Fibroblast of the conjunctiva (primary cell): Measurements from ENCODE around the gene PCDHA1.

Experiments used
- DNase-seq: peaks from one replicate; pipeline ENCODE4 v3.0.0-alpha.2; 2010; ENCODE audit warnings: low read depth

PCDHA1 gene

DNA sequence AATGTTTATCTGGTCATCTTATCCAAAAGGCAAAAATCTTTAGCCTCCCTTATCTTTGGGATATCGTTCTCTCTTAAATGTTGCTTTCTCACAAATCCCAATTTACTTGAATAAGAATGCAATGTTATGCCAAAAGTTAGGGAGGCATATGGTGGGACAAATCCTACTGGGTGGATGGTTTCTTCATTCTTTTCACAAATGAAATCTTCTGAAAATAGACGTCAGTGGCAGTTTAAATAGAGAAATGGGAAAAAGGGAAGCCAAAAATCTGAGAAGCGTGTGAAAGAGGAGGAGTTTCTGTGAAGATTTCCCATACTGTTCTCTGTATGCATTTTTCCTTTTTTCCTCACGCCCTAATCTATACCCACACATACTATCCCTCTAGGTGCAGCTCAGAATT, 137.7 kb downstream of the PCDHA1 start:
- DNase-seq = no peak

DNA sequence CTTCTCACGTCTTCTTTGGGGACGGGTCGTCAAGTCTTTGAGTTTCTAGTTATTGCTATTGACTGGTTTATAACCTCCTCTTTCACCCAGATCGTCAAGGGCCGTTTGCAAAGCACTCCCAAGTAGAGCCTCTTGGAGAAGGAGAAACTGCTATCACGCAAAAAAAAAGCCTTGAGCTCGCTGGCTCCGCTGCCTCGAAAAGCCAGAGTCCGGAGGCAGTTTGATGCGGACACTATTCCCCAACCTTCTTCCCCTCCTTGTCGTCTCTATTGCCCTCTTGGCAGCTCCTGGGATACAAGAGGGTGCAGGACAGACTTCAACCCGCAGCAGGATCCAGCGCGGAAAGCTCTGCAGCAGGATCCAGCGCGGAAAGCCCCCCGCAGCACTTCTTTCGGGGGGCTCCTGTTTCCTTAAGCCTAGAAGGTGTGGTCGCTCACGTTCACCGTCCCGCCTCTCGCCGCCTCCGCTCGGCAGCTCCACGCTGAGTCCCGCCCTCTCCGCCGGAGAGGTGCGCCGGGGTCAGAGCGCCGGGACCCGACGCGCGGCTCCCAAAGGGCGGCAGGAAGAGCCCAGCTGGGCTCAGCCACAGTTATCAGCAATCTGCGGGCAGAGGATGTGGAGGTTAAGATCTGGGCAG, 140.0 kb downstream of the PCDHA1 start, which contains the start of gene PCDHAC1:
TSS of gene PCDHAC1 (plus strand) at position 494 of the 637 bp plus-strand sequence. CDS start 594 bp downstream, outside the sequence.
- DNase-seq = no peak

DNA sequence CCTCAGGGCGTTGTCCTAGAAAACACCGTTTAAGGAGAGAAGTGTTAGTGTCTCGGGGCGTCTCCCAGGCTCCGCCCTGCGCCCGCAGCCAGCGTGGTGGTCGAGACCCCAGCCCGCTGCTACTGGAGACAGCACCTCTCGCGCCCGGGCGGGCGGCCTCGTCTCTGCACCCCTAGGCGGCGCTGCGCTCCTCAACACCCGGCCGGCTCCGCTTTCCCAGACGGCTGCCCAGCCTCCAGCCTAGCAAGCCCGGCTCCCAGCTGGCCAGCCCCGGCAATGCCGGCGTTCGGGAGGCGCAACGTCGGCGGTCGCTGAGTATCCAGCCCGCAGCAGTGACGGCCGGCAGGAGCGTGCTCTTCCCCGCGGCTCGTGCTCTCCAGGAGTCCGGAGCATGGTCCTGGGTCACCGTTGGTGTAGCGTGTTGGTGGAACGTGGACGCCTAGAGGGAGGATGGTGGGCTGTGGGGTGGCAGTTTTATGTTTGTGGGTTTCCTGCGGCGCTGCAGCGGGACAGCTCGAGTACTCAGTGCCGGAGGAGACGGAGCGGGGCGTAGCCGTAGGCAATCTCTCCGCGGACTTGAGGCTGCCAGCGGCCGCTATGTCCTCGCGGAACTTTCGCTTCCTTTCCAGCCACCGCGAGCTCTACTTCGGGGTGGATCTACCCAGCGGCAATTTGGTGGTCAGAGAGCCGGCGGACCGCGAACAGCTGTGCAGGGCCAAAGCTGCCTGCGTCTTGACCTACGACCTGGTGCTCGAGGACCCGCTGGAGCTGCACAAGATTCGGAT, 140.7 kb downstream of the PCDHA1 start:
- peak; percentile 13 for DNase-seq

DNA sequence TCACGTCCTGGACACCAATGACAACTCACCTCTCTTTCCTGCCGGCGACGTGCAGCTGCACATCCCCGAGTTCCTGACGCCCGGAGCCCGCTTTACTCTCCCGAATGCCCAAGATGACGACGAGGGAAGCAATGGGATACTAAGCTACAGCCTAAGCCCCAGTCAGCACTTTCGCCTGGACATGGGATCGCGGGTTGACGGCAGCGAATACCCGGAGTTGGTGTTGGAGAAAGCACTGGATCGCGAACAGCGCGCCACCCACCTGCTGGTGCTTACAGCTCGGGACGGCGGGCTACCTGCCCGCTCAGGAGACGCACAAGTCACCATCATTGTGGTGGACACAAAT, 141.3 kb downstream of the PCDHA1 start:
- no peak for DNase-seq

DNA sequence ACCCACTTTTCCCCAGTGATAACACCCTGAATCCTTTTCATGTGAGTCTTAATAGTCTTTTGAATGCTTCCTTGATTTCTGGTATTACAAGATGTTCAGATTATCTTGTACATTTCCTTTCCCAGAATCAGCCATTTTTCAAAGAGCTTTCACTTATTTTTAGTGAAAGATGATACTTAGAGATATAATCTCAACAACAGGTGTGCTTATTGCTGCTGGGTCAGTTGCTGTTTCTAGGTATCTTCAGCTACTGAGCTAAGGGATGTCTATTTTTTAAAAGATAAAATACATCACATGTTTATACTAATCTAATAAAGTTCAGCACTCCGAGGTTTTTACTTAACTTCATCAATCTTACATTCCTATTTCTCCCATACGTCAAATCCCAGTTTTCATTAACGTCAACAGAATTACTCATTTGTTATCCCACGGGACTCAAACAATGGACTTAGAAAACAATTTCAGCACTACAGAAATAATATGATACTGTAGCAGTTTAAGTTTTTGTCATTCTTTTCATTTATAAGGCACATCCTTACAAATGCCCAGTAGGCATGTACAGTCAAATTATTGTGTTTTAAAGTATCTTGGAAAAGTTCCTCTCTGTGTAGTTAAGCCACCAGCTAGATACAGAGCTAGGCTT, 149.1 kb downstream of the PCDHA1 start:
- DNase-seq = no peak

DNA sequence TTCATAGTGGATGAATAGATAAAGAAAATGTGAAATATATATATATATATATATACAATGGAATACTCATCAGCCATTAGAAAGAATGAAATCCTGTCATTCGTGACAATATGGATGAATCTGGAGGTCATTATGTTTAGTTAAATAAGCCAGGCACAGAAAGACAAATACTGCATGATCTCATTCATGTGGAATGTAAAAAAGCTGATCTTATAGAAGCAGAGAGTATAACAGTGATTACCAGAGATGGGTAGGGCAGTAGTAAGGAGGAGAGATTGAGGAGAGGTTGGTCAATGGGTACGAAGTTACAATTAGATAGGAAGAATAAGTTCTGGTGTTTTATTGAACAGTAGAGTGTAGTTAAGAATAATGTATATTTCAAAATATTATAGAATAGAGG, 160.6 kb downstream of the PCDHA1 start:
- no peak for DNase-seq

DNA sequence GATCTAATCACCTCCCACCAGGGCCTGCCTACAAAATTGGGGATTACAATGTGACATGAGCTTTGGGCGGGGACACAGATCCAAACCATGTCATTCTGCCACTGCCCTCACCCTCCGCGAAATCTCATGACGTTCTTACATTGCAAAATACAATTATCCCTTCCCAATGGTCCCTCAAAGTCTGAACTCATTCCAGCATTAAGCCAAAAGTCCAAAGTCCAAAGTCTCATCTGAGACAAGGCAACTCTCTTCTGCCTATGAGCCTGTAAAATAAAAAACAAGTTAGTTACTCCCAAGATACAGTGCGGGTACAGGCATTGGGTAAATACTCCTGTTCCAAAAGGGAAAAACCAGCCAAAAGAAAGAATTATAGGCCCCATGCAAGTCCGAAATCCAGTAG, 165.7 kb downstream of the PCDHA1 start:
- no peak for DNase-seq

DNA sequence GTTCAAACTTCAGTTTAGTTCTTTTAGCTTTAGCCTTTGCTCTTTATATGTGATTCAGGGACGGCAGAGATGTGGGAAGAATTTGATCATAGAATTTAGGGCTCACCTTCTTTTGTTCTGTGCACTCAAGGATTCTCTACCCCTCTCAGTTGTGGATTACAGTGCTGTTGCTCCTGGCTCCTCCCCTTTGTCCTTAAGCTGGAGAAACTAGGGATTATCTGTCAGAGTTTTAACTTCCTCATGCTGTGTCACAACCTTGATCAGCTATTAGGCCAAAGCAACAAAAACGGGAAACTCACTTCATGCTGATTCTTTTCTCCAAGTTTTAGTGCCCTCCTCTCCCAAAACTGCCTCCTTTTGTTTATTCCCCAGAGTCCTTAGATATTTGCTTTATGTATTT, 167.3 kb downstream of the PCDHA1 start:
- DNase-seq = no peak

DNA sequence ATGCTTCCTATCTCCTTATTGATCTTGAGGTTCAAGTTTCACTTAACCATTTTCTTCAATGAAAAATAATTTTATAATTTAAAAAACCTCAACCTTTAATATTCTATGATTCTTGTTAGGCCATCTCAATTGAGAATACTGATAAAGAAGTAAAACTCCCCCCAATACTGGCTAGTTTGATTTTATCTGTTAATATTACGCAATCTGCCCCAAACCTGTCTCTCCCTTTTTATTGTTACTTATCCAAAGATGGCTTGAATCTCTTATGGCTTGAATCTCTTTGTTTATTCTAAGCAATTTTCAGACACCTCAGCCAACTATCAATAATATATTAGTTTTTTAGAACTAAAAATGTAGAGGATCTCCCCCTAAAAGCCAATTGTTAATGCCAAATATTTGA, 176.2 kb downstream of the PCDHA1 start:
- no peak for DNase-seq

DNA sequence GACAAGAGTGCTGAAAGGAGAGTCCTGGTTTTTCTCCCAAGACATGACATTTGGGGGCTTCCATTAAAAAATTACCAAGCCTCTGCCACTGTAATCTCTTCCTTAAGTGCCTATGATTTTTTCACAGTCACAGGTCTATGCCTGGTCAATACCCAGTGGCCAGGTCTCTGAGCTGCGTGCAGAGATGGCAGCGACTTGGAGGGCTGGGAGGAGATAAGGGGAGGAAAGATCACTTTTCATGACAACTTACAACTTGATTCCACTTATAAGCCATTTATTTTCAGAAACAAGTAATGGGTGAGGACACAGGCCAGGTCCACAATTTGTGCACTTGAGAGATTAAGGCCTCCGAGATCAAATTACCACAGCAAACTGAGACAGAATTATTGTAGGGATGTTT, 178.4 kb downstream of the PCDHA1 start:
- DNase-seq = no peak

DNA sequence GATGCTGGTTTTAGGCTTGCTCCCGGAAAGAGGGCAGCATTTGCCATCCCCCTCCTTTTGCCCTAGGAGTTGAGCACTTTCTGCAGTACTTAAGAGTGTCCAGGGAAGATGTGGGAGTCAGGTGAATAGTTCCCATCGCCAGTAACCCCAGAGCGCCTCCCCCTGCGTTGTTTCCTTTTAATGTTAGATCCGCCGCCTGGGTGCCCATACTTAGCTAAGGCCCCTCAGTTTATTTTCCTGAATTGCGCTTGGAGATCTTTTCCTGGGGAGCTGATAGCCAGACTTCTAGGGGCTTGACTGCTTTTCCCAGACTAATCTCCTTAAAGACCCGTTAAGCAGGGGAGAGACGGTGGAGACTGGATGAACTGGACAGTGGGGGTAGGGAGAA, 180.0 kb downstream of the PCDHA1 start:
- no peak for DNase-seq

DNA sequence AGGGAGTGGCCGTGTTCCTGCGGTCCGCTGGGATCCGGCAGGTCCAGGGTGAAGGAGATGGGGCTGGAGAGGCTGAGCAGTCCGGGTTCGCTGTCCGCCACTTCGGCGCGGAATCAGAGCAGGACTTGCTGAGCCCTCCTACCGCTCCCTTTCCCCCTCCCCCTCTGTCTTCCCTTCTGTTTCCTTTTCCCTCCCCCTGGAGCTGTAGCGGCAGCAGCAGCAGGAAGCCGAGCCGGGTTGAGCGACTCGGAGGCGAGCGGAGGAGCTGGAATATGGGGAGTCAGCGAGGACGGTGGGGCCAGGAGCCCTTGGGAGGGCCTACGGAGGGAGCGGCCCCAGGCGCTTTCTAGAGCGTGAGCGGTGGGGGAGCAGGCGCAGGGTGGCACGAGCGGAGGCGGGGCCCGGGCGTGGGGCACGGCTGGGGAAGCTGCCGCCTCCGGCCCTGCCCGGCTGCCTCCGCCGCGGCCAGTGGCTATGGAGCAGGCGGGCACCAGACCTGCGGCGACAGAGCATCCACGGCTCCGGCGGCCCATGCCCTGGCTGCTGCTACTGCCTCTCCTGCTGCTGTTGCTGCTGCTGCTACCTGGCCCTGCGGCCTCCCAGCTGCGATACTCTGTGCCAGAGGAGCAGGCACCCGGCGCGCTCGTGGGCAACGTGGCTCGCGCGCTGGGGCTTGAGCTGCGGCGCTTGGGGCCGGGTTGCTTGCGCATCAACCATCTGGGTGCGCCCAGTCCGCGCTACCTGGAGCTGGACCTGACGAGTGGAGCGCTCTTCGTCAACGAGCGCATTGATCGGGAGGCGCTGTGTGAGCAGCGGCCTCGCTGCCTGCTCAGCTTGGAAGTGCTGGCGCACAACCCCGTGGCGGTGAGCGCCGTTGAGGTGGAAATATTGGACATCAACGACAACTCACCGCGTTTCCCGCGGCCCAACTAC, 180.6 kb downstream of the PCDHA1 start, which contains the start of gene PCDHAC2:
TSS of gene PCDHAC2 (plus strand) at position 184 of the 933 bp plus-strand sequence. CDS start at position 475, 291 bp downstream.
- no peak for DNase-seq

DNA sequence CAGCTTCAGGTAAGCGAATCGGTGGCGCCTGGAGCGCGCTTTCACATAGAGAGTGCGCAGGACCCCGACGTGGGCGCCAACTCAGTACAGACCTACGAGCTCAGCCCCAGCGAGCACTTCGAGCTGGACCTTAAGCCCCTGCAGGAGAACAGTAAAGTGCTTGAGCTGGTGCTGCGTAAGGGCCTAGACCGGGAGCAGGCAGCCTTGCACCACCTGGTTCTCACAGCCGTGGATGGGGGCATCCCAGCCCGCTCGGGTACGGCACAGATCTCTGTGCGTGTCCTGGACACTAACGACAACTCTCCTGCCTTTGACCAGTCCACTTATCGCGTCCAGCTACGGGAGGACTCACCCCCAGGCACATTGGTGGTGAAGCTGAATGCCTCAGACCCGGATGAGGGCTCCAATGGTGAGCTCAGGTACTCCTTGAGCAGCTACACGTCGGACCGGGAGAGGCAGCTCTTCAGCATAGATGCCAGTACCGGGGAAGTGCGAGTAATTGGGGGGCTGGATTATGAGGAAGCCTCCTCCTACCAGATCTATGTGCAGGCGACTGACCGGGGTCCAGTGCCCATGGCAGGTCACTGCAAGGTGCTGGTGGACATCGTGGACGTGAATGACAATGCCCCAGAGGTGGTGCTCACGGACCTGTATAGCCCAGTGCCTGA, 181.4 kb downstream of the PCDHA1 start:
- DNase-seq = no peak

DNA sequence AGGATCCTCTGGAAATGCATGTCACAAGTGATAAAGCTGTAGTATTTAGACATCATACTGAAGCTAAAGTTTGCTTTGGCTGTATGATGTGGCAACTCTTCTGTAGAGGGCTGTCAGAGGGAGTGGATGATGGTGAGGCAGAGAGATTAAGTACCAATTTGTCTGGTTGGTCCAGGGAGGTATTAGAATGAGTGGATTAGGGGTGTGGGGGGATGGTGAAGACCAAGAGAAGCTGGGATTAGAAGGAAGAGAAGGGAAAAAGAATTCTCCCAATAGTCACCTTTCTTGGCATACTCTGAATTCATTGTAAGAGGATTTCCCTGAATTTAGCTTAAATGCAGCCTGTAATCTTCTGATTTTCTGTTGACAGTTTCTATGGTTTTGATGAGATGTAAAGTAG, 183.9 kb downstream of the PCDHA1 start:
- no peak for DNase-seq

DNA sequence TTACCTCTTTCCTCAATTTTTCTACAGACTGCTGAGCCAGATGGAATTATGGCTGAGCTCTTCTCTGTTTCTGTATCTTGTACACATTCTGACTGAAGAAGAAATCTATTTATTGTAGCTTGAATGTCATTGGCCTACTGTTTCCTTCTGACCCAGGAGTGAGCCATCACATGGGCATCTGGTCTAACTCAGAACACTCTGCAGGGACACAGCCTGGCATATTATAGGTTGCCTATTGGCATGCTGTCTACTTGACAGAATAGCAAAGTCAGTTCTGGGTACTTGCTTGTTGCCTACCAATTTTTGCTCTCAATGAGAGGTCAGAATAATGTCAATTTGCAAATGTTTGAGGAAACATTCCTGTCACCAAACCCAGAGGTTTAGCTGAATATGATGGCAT, 187.6 kb downstream of the PCDHA1 start:
- DNase-seq = no peak

DNA sequence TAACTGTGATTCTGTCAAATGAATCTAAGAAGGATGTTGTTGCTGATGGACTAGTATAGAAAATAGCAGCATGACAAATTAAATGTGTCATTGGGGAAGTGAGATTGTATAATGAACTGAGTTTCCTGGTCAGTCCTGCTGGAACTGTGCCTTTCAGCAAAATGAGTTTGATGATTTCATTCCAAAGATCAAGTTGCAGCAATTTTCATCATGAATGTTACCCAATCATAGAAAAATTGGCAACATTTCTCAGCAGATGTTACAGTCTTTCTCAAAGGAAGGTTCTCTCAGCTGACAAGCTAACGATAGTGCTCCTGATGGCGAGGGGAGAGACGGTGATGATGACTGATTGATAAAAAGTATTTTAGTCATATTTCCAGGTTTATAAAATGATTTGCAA, 191.1 kb downstream of the PCDHA1 start:
- peak; percentile 30 for DNase-seq

DNA sequence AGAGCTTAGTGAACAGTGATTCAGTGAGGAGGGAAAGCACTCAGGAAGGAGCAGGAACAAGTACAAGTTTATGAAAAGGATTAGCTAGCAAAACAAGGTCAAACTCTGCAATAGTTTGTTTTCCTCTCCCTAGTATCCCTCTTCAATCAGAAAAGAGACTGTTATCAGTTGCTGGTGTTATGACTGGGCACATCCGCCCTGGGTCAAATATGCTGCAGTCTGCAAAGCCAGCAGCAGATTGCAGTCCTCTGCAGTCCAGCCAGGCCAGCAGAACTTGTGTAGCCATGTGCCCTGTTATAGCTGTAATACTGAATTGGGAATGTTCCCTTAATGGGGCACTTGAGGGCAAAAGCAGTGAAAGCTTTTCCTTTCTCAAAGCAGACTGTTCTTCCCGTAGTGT, 192.3 kb downstream of the PCDHA1 start:
- DNase-seq = no peak

DNA sequence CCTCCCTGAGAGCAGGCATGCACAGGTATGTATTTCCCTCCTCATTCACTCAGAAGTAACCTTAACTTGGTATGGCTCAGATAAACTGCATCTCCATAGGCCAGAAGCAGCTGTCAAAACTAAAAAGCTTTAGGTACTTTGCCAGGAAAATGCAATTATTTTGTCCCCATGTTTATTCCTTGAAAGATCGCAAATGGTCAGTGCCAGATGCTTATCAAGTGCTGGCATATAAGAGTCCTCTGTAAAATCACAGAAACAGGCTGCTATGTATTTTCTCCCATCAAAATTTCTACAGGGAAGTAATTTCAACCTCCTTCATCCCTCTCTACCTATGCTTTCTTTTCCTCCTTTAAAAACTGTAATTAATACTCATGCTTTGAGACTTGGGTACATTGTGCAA, 193.0 kb downstream of the PCDHA1 start:
- DNase-seq = no peak

DNA sequence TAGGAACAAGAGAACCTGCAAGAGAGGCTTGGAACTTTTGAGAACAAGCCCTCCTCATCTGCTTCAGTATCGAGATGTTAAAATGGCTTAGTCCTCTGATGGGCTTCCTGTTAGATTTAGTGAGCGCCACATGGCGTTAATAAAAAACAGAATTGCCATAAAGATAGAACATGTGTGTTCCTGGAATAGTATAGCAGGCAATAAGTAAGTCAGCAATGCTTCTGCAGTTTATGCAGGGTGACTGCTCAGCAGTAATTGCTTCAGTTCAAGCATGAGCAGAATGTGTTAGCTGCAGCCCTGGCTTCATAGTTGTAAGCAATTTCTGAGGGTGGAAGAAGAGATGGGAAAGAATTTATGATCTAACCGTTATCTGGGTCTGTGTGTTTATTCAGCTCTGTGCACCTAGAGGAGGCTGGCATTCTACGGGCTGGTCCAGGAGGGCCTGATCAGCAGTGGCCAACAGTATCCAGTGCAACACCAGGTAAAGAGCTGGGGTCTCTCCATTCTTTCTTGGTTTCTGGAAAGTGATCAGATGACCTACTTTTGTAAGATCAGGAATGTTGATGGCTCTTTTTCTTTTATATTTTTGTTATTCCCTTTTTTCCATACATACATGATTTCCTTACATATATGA, 196.3 kb downstream of the PCDHA1 start:
- no peak for DNase-seq

DNA sequence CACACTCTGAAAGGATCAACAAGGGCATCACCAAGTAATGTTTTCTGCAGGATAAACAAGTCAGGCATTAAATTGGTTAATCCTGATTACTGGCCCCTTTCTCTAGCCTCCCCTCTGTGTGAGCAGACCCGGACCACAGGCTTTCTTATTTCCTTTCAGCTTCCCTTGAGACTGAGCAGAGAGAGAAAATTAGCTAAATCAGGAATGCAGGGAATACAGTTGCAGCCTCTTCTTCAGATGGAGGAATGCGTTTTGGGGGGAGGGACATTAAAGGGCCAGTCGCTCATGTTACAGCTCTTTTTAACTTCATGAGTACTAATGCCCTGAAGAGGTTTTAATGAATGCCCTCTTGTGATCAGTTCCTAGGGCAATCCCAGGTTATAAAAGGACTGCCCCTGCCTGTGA, 200.2 kb downstream of the PCDHA1 start:
- DNase-seq = no peak

DNA sequence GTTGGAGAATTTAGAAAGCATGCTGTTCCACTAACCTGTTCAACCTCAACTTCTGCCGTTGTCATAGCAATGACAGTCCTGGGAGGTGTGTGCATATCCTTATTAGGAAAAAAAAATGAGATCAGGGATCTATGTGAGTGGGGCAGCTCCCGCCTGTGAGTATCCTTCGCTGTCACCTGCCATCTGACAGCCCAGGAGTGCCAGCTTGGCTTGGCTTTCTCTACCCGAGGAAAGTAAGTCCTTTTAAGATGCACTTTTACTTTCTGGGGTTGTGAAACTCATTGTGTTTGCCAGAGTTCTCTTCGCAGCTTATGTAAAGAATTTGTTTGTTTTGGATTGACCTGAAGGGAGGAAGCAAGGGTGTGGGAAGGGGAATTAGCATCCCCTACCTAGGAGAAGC, 202.2 kb downstream of the PCDHA1 start:
- DNase-seq = no peak
